ENCODE results near the gene PPP6R1.

Gene PPP6R1

DNA sequence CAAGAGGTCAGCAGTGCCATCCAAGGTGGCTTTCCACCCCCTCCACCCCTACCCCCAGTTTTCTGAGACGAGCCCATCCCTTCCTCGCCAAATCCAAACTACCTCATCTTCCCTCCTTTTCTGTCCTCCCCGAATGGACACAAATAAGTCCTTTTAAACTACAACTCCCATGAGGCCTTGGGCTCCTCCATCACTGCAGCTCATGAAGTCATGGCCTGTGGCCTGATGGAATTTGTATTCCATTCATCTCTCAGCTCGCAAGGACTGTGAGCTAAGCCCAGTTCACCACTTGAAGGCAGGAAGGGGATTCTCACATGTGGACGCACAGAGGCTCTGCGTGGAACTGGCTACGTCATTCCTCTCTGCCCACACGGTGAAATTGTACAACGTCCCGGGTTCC, 62.0 kb downstream of the PPP6R1 start:
- no peak for DNase-seq (ENCODE audit: low spot score)
- TF ChIP-seq, protein P1, sequence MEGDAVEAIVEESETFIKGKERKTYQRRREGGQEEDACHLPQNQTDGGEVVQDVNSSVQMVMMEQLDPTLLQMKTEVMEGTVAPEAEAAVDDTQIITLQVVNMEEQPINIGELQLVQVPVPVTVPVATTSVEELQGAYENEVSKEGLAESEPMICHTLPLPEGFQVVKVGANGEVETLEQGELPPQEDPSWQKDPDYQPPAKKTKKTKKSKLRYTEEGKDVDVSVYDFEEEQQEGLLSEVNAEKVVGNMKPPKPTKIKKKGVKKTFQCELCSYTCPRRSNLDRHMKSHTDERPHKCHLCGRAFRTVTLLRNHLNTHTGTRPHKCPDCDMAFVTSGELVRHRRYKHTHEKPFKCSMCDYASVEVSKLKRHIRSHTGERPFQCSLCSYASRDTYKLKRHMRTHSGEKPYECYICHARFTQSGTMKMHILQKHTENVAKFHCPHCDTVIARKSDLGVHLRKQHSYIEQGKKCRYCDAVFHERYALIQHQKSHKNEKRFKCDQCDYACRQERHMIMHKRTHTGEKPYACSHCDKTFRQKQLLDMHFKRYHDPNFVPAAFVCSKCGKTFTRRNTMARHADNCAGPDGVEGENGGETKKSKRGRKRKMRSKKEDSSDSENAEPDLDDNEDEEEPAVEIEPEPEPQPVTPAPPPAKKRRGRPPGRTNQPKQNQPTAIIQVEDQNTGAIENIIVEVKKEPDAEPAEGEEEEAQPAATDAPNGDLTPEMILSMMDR (IDR thresholded peaks at IDR 0.05; ENCODE audit: extremely low read depth, missing control alignments) = no peak

DNA sequence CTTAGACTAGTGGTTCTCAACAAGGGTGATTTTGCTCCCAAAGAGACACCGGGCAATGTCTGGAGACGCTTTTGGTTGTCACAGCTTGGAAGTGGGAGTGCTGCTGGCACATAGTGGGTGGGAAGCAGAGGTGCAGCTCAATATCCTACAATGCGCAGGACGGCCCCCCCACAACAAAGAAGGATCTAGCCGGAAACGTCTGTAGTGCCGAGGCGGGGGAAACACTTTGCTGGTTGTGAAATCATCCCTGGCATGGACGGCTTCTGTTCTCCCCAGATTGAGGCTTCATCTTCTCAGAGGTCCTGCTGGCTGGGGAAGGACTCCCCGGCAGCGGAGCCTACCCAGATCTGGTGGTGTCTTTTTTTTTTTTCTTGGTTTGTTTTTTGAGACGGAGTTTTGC, 65.3 kb downstream of the PPP6R1 start:
- no peak for DNase-seq (ENCODE audit: low spot score)

DNA sequence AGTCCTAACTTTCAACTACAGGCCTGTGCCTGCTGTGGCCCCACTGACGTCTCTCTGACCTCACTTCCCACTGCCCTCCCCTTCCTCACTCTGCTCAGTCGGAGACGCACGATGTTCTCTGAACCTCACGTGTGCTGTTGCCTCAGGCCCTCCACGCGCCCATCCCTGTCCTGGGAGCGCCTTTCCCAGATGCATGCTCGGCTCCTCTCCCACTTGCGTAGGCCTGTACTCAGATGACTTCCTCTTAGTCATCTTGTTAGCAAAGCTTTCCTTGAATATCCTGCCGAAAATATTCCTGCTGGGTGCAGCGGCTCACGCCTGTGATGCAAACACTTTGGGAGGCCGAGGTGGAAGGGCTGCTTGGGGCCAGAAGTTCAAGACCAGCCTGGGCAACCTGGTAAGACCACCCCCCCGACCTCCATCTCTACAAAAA, 69.4 kb downstream of the PPP6R1 start:
- DNase-seq (ENCODE audit: low spot score) = no peak
- TF ChIP-seq, protein P1 (IDR thresholded peaks at IDR 0.05; ENCODE audit: extremely low read depth, missing control alignments) = no peak

More for the DNA sequence above, 65.3 kb downstream of the PPP6R1 start:
- TF ChIP-seq, protein P1 (IDR thresholded peaks at IDR 0.05; ENCODE audit: extremely low read depth, missing control alignments) = no peak

GRCh38 chr19:55188625-55189024, 70.2 kb downstream of the PPP6R1 start:
- DNase-seq (ENCODE audit: low spot score) = no peak
- TF ChIP-seq, protein P1 (IDR thresholded peaks at IDR 0.05; ENCODE audit: extremely low read depth, missing control alignments) = no peak

DNA sequence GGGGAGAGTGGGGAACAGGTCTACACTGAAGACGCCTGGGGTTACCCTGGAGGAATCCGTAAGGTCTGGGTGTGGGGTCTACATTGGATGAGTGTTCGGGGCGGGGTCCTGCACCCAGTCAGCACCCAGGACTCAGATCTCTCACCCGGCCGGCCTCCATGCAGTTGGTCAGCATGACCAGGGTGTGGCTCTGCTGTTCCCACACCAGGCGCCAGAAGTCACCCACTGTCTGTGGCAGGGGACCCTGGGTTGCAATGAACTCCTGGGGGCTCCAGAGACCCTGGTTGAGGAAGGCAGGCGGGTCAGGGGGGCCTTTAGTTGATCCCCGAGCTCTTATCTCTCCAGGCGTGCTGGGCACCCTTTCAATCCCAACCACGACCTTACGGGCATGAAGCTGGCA, 72.7 kb downstream of the PPP6R1 start:
- TF ChIP-seq, protein P1 (IDR thresholded peaks at IDR 0.05; ENCODE audit: extremely low read depth, missing control alignments) = no peak
- no peak for DNase-seq (ENCODE audit: low spot score)

DNA sequence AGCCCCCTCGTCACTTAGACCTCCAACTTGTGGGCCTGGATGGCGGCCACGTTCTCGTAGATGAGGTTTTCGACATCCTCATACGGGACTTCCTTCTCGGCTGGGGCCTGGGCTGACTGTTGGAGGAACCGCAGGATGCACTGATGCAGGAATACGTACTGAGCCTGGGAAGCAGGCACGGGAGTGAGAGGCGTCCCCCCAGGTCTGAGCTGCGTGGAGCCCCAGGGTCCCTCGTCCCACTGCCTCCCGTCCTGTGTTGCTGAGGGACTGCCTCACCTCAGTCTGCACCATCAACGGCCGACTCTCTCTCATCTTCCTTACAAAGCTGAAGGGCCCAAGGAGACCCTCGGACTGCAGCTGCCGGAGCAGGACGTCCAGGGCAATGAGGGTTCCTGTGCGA, 77.1 kb downstream of the PPP6R1 start:
- TF ChIP-seq, protein P1 (IDR thresholded peaks at IDR 0.05; ENCODE audit: extremely low read depth, missing control alignments) = no peak
- DNase-seq (ENCODE audit: low spot score) = no peak
